CD4-positive, alpha-beta T cell treated with Interleukin-4 for 1 hour (primary cell): ENCODE results near the gene C19orf85.
"Not testable (repeated sequence)": the region's sequence is repeated elsewhere in the genome, so short reads cannot be mapped to it uniquely, and the experiment has no call there.

ENCODE experiments used
- DNase-seq, 2 donors: peaks; one replicate each; pipeline ENCODE4 v3.0.0-alpha.2; 2020 to 2022

Gene C19orf85

DNA sequence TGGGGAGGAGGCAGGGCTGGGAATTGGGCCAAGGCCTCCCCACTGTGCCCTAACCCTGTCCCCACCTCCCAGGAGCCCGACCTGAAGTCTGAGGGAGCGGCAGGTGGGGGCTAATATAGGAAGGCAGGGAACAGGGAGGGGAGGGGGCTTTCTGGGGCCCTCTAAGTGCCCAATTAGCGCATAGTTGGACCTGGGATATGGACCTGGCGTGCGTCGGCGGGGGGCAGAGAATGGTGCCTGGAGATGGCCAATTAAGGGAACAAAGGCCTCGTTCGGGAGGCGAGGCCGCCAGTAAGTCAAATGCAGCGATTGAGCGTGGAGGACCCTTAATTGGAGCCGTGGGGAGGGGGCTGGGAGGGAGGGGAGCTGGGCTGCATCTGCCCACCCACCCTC lies at the start of gene C19orf85:
TSS of gene C19orf85 (minus strand) at position 90 of the 393 bp plus-strand sequence. CDS start 197 bp downstream, outside the sequence.
- no peak for DNase-seq

GRCh38 chr19:55508120-55508519 lies 43.6 kb upstream of the C19orf85 start:
- no peak for DNase-seq

GRCh38 chr19:55504981-55505380 lies 40.4 kb upstream of the C19orf85 start:
- DNase-seq = no peak

DNA sequence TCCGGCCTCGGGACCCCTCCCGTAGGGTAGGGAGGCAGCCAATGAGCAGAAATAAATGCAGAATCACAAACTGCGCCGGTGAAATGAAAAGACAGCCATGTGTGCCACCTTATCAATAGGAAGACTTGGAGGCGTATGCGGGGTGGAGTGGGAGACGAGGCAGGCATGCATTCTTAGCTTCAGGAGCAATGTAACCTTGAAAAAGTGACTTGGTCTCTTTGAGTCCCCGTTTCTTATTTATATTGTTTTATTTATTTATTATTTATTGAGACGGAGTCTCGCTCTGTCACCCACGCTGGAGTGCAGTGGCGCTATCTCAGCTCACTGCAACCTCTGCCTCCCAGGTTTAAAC lies 39.7 kb upstream of the C19orf85 start:
- no peak for DNase-seq

GRCh38 chr19:55503502-55504251 lies 39.1 kb upstream of the C19orf85 start:
- peak; percentile 93 to 94 for DNase-seq

GRCh38 chr19:55503157-55503501 lies 38.6 kb upstream of the C19orf85 start:
- no peak for DNase-seq

GRCh38 chr19:55502197-55502952 lies 37.8 kb upstream of the C19orf85 start:
- no peak for DNase-seq

GRCh38 chr19:55500368-55500952 lies 35.9 kb upstream of the C19orf85 start:
- DNase-seq = no peak

- no peak for DNase-seq
Observed at GRCh38 chr19:55498246-55498840, 33.8 kb upstream of the C19orf85 start.

DNA sequence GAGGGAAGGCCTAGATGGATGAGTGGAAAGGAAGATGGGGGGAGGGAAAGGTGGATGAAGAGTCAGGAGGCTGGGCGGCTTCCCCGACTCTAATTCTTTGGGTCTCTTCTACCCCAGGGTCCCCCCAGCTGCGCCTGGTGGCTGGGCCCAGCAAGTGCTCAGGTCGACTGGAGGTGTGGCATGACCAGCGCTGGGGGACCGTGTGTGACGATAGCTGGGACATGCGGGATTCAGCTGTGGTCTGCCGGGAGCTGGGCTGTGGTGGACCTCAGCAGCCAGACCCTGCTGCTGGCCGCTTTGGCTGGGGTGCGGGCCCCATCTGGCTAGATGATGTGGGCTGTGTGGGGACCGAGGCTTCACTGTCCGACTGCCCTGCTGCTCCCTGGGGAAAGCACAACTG lies 33.2 kb upstream of the C19orf85 start:
- no peak for DNase-seq

GRCh38 chr19:55496820-55497219 lies 32.3 kb upstream of the C19orf85 start:
- DNase-seq = not testable (repeated sequence)

DNA sequence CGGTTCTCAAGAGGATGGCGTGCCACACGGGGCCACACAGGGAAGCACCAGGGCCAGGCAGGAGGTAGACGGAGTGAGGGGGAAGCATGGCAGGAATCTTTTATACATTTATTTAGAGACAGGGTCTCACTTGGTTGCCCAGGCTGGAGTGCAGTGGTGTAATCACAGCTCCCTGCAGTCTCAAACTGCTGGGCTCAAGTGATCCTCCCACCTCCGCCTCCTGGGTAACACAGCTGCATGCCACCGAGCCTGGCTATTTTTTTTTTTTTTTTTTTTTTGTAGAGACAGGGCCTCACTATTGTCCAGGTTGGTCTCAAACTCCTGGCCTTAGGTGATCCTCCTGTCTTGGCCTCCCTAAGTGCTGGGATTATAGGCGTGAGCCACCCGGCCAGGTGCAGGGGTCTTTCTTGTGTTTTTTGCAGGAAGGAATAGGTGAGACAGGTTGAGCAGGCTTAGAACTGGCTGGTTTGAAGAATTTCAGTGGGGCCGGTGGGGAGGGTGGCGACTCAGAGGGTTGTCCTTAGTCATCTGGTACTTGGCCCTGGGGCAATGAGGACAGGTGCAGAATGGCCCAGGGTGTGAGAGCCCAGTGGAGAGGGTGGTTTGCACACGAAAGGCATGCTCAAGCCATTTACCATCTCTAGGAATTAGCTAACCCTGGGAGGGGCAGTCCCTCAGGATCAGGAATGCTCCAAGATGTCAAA lies 31.2 kb upstream of the C19orf85 start:
- DNase-seq = no peak

GRCh38 chr19:55494172-55494761 lies 29.7 kb upstream of the C19orf85 start:
- no peak for DNase-seq

DNA sequence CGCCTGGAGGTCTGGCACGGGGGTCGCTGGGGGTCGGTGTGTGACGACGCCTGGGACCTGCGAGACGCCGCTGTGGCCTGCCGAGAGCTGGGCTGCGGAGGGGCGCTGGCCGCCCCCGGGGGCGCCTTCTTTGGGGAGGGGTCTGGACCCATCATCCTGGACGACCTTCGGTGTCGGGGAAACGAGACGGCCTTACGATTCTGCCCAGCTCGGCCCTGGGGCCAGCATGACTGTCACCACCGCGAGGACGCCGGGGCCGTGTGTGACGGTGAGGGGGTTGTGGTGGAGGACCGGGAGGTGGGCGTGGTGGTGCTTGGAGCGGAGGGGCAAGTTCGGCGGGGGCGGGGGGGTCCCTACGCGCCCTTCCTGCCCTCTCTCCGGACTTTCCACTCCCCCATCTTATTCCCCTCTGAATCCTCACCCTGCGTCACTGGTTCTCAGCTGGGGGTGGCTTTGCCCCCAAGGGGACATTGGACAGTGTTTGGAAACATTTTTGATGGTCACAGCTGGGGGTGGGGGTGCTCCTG lies 29.2 kb upstream of the C19orf85 start:
- no peak for DNase-seq

DNA sequence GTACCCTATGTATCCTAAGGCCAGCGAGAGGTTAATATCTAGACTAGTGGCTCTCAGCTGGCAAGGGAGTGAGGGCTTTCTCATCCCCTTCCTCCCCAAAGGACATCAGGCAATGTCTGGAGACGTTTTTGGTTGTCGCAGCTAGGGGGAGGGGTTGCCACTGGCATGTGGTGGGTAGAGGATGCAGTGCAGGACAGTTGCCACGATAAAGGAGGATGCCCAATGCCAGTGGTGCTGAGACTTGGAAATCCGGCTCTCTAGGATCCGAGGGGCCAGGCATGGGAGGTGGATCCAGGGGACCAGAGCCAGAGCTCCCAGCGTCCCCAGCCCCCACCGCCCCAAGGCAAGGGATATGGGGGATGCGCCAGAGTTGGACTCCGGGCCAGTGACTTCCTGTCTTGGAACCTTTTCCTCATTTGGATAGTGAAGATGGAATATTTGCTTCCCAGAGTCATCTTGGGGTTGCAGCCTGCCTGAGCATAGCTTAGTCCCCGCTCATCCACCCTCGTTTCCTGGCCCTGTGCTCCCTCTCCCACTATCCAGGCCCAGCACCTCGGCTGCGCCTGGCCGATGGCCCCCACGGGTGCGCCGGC lies 28.6 kb upstream of the C19orf85 start:
- DNase-seq = no peak

DNA sequence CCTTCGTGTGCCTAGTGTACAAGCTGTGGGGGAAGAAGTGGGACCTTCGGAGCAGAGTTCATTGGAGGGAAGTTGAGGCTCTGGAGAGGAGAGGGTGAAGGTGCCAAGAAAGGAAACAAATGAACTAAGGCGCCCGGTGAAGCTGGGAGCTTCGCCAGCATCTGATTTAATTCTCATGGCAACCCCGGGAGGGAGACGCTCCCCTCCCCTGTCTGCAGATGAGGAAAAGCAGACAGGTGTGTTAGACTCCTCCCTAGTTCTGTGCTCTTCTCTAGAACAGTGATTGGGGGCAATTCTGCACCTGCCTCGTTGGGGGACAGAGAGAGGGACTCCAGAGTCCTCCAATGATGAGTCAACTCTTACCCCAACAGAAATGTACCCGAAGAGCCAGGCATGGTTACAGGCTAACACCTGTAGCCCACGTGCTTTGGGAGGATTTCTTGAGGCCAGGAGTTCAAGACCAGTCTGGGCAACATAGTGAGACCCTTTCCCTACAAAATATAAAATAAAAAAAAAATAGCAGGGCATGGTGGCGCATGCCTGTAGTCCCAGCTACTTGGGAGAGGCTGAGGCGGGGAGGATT lies 27.9 kb upstream of the C19orf85 start:
- DNase-seq = no peak

DNA sequence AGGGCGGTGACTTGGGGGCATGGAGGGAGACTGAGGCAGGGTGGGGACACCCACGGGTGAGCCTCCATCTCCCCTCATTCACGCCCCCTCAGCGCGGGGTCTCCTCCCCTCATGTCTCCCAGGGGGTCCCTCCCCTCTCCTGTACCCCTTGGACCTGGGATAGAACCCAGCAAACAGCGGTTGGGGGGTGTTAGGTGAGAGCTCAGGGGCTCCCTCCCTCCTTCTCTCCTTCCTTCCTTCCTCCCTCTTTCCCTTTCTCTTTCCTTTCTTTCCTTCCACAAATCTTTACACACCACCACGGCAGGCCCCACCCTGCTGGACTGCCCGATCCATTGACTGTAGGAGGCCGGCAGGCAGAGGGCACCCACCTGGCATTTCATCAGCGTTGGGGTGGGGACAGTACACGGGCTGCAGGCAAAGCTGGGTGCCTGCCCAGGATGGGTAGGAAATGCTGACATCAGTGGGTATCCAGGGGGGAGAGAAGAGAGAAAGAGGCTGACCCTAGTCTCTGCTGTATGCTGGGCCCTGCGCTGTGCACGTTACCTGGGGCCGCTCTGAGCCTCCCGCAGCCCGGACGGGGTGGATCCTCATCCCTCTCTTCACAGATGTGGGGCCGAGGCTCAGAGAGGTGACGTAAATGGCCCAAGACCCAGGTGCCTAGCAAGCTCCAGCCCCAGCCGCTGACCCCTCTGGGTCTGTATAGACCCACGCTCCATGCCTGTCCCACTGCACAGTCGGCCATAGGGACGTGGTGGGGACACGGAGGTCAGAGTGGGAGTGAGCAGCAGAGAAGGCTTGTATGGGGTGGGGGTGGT lies 27.2 kb upstream of the C19orf85 start:
- no peak for DNase-seq

DNA sequence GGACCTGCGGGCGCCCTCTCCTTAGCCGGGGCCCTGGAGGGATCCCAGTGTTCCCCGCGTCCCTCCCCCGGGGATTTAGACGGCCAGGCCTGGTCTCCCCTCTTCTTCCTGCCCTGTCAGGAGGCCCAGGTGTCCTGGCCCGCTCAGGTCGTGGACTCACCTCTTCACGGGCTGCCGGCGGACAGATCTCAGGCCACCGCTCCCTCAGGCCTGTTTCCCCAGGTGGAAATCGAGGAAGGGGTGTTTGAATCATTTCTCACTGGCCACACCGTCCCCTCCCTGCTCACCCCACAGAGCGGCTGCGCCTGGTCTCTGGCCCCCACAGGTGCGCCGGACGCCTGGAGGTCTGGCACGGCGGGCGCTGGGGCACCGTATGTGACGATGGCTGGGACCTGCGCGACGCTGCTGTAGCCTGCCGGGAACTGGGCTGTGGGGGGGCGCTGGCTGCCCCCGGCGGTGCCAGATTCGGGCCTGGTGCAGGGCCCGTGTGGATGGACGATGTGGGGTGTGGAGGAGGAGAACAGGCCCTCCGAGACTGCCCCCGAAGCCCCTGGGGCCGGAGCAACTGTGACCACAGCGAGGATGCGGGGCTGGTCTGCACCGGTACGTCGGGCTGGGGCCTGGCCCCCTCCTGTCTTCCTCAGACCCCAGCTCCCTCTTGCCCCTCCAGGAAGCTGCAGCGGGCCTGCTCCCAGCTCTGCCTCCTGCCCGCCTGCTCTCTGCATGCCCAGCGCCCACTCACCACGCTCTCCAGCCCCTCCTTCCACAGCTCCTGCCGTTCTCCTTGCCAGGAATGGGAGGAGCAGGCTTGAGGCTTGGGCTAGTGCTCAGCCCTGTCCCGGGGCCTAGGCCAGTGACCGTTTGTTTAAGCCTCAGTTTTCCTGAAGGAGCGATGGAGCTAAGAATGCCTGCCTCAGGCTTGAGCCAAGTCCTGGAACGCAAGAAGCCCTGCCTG lies 26.2 kb upstream of the C19orf85 start:
- no peak for DNase-seq

- DNase-seq = no peak
Observed at GRCh38 chr19:55489711-55490477, 25.3 kb upstream of the C19orf85 start.
